Upper lobe of left lung (tissue), 4 donors: ENCODE results near the gene THTPA.

ENCODE experiments used
- EP300 ChIP-seq, 4 donors: sonication (generic); formaldehyde crosslinking; IDR thresholded peaks; one replicate each; pipeline ENCODE4 v1.5.1; 2017; ENCODE audit warnings: antibody characterized with exemption in 4 of 4, control low read depth in 2 of 4
- POLR2A ChIP-seq, 4 donors: fragments of 450-650 bp; IDR thresholded peaks; one replicate each; pipeline ENCODE4 v1.5.1; 2016 to 2017; ENCODE audit warnings: antibody characterized with exemption in 4 of 4, mild to moderate bottlenecking in 2 of 4
- POLR2AphosphoS5 ChIP-seq, 2 donors: sonication (generic); formaldehyde crosslinking; IDR thresholded peaks; one replicate each; pipeline ENCODE4 v1.5.1; 2017; ENCODE audit warnings: antibody characterized with exemption in 2 of 2
- TF ChIP-seq, protein P1 (sequence below), 6 experiments: fragments of 450-650 bp in 4 of 6; fragments of 200-600 bp in 2 of 6; sonication (generic) in 2 of 6; IDR thresholded peaks; one replicate each; pipeline ENCODE4 v1.5.1; 2016 to 2019; ENCODE audit warnings: antibody characterized with exemption in 6 of 6

DNA sequence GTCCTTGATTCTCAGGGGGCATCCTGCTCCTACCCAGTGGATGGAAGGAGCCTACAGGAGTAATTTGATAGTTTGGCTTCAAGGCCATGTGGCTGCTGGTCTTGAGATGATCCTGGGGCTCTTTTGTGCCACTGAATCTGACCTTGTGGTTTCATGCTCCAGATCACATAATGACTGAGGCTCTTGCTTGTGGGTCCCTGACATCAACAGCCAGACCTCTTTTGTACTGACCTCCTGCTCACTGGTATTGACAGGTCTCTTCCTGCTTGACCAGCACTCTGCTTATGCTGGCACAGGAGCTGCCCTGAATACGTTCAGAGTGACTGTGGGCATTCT is 45.7 kb downstream of the THTPA start:
- TF ChIP-seq POLR2A (IDR thresholded peaks at IDR 0.05) = no peak
- TF ChIP-seq, protein P1, sequence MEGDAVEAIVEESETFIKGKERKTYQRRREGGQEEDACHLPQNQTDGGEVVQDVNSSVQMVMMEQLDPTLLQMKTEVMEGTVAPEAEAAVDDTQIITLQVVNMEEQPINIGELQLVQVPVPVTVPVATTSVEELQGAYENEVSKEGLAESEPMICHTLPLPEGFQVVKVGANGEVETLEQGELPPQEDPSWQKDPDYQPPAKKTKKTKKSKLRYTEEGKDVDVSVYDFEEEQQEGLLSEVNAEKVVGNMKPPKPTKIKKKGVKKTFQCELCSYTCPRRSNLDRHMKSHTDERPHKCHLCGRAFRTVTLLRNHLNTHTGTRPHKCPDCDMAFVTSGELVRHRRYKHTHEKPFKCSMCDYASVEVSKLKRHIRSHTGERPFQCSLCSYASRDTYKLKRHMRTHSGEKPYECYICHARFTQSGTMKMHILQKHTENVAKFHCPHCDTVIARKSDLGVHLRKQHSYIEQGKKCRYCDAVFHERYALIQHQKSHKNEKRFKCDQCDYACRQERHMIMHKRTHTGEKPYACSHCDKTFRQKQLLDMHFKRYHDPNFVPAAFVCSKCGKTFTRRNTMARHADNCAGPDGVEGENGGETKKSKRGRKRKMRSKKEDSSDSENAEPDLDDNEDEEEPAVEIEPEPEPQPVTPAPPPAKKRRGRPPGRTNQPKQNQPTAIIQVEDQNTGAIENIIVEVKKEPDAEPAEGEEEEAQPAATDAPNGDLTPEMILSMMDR (IDR thresholded peaks at IDR 0.05) = no peak
- no peak for TF ChIP-seq EP300 (IDR thresholded peaks at IDR 0.05)
- no peak for TF ChIP-seq POLR2AphosphoS5 (IDR thresholded peaks at IDR 0.05)
